ENCODE results near the gene PEX10.

DNA sequence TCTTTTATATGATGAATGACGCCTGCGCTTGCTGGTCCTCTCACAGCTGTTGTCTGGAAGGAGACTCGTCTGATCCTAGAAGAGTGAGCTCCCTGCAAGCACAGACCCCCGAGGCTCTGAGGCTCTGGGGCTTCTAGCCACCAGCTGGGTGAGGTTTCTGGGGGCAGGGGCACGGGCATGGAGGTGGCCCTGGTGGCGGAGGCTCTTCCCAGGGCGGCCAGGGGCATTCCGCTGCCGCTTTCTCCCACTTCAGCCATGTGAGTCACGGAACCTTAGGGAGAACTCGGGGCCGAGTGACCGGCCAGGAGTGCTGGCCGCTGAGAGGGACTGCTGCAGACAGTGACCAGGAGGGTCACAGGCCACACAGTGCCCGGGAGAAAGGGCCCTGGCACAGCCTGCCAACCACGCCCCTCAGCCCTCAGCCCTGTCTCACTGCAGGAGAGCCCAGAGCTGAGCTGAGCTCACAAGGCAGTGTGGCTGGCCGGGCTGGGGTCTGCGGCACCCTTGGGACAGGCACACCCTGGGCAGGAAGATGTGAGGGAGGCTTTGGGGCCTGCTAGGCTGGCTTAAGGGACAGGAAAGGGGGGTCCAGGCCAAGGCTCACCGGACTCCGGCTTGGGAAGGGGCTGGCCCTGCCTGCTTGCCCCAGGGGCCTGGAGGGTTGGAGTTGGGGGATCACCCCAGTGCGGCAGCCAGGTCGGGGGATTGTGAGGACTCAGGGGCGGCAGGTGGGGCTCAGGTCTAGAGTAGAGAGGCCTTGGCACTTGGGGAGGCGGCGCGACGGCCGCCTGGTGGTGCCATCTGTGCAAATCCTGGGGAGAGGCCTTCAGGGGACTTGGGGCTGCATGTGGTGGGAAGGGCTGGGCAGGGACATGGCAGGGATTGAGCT is 56.7 kb downstream of the PEX10 start:
- TF ChIP-seq, protein P1, sequence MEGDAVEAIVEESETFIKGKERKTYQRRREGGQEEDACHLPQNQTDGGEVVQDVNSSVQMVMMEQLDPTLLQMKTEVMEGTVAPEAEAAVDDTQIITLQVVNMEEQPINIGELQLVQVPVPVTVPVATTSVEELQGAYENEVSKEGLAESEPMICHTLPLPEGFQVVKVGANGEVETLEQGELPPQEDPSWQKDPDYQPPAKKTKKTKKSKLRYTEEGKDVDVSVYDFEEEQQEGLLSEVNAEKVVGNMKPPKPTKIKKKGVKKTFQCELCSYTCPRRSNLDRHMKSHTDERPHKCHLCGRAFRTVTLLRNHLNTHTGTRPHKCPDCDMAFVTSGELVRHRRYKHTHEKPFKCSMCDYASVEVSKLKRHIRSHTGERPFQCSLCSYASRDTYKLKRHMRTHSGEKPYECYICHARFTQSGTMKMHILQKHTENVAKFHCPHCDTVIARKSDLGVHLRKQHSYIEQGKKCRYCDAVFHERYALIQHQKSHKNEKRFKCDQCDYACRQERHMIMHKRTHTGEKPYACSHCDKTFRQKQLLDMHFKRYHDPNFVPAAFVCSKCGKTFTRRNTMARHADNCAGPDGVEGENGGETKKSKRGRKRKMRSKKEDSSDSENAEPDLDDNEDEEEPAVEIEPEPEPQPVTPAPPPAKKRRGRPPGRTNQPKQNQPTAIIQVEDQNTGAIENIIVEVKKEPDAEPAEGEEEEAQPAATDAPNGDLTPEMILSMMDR (IDR thresholded peaks at IDR 0.05 in 4 of 5, conservative IDR thresholded peaks at IDR 0.05 in 1 of 5), result no peak
- no peak for TF ChIP-seq POLR2A (IDR thresholded peaks at IDR 0.05)

Data from gastrocnemius medialis (tissue), 4 donors.